GM12878 (cell line): ENCODE measurements around the gene NFATC1.

Experiments
- JUND ChIP-seq: IDR thresholded peaks from 2 replicates; pipeline ENCODE4 v1.6.1; 2012; ENCODE audit warnings: low read depth, mild to moderate bottlenecking, low read length, improper control_type of control experiment, moderate library complexity
- NR2C2 ChIP-seq: IDR thresholded peaks from 2 replicates; pipeline ENCODE4 v1.6.1; 2011; ENCODE audit warnings: borderline replicate concordance, low read depth; ENCODE audit not compliant: control insufficient read depth, insufficient read length
- POLR2A ChIP-seq: IDR thresholded peaks from 2 replicates; pipeline ENCODE4 v1.6.1; 2011; ENCODE audit warnings: low read depth, mild to moderate bottlenecking, low read length
- POLR2AphosphoS5 ChIP-seq: IDR thresholded peaks from 2 replicates; pipeline ENCODE4 v1.6.1; 2011; ENCODE audit warnings: mild to moderate bottlenecking, low read length, inconsistent platforms
- TCF12 ChIP-seq: IDR thresholded peaks from 2 replicates; pipeline ENCODE4 v1.6.1; 2011; ENCODE audit warnings: low read depth, mild to moderate bottlenecking, low read length
- ZNF274 ChIP-seq: IDR thresholded peaks from one replicate; pipeline ENCODE4 v1.8.0; 2011; ENCODE audit not compliant: insufficient read length, insufficient read depth

- no peak for TF ChIP-seq TCF12
- TF ChIP-seq POLR2A: no peak
- TF ChIP-seq JUND: no peak
- no peak for TF ChIP-seq NR2C2
- no peak for TF ChIP-seq POLR2AphosphoS5
- no peak for TF ChIP-seq ZNF274
Observed at GRCh38 chr18:79371561-79372121, 24.1 kb upstream of the NFATC1 start.
